ENCODE results near the gene EPB41L4A. TPM values are rescaled to one million over a fixed set of nuclear protein-coding genes. Genes with fewer than 3 reads are reported as not detected.

Gene EPB41L4A
- total and polyA plus RNA-seq, 2 donors (not counting 3 experiments of a cell fraction or from before 2014, with no cell fraction given) = 6.0 to 17.9 TPM

DNA sequence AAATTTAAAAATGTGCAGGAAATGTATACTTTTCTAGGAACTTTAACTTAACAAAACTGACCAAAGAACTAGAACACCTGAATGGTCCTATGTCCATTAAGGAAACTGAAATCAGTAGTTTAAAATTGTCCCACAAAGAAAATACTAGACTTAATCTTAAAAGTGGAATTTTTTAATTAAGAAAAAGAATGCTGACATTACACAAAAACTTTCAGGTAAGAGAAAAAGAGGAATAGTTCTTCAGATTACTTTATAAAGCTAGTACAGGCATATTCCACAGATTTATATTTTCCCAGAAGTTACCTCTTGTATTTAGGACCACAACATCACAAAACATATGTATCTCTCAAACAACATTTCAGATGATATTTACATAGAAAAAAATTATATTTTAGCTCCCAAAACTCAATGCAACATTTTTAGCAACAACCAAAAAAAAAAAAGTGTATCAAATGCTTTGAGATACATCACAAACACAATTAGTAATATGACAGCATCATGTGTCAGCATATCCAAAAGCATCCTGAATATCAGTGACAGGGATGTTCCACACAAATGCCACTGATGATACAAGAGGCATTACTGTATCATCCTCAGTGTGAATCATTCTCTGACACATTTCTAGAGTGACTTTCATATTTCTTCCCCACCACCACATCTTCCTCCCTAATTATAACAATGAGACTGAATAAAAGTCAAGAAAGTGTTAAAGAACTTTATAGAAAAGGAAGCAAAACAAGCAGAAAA is 264.0 kb downstream of the EPB41L4A start:
- Histone ChIP-seq H3K9me1 (replicated peaks; ENCODE audit: control insufficient read depth, extremely low read depth, insufficient read depth, low read length) (no peaks in the 10 kb centered on the region), H4K20me1 (replicated peaks; ENCODE audit: control insufficient read depth, extremely low read depth, insufficient read depth, low read length) (no peaks in the 10 kb centered on the region), H3K4me3 (replicated peaks in 1 of 3; ENCODE audit: insufficient read depth in 1 of 3, low read depth in 1 of 3, low read length in 3 of 3) (no peak overlapping the region), H3K4me2 (ENCODE audit: insufficient read depth, low read length) (no peak overlapping the region), H3K79me2 (ENCODE audit: control insufficient read depth, insufficient read depth, low read length) (no peaks in the 10 kb centered on the region), H3K36me3 (ENCODE audit: control insufficient read depth in 2 of 2, extremely low read depth in 1 of 2, insufficient read depth in 2 of 2, low read length in 2 of 2) (no peaks in the 10 kb centered on the region), H3K9ac (replicated peaks; ENCODE audit: extremely low read depth, insufficient read depth, low read length) (no peak overlapping the region), H3K9me3 (replicated peaks; ENCODE audit: control insufficient read depth, insufficient read depth, low read length) (no peaks in the 10 kb centered on the region), H3K4me1 (ENCODE audit: control insufficient read depth, extremely low read depth, insufficient read depth, low read length) (no peaks in the 10 kb centered on the region), H2AFZ (ENCODE audit: low read depth, low read length) (no peak overlapping the region), H3K27ac (ENCODE audit: insufficient read depth, low read depth, low read length) (no peak overlapping the region), H3K27me3 (ENCODE audit: control insufficient read depth in 2 of 2, insufficient read depth in 2 of 2, low read length in 2 of 2) (peaks cover 0 to 4% of the 10 kb centered on the region in 2 experiments)
- DNase-seq (ENCODE audit: low read depth, low spot score) (no peak), FAIRE-seq (no peak)
- ChIA-PET CTCF (no interaction called here), POLR2A (no interaction called here)
- intact Hi-C loops (cut with micrococcal nuclease) (loop anchor here (5.0 kb wide), 1 partner anchor 933 kb away; the partner anchor contains the start of gene CAMK4), dilution Hi-C loops (cut with MboI; ENCODE audit: extremely low pct_ligation_motif_present, low sequenced_read_pairs) (no loop called here)
- no TSS peak for BruUV-seq (replicated peaks)
- TF ChIP-seq FOS (IDR thresholded peaks at IDR 0.05; ENCODE audit: borderline replicate concordance, insufficient read depth, low read length) = peak; percentile 12
- TF ChIP-seq MYC (IDR thresholded peaks at IDR 0.05; ENCODE audit: low read depth, low read length) = no peak

GRCh38 chr5:112149727-112150126 is 269.4 kb downstream of the EPB41L4A start:
- Histone ChIP-seq H3K4me1 (ENCODE audit: control insufficient read depth, extremely low read depth, insufficient read depth, low read length) (no peaks in the 10 kb centered on the region), H3K79me2 (ENCODE audit: control insufficient read depth, insufficient read depth, low read length) (no peaks in the 10 kb centered on the region), H3K36me3 (ENCODE audit: control insufficient read depth in 2 of 2, extremely low read depth in 1 of 2, insufficient read depth in 2 of 2, low read length in 2 of 2) (no peaks in the 10 kb centered on the region), H3K9me3 (replicated peaks; ENCODE audit: control insufficient read depth, insufficient read depth, low read length) (no peaks in the 10 kb centered on the region), H3K9me1 (replicated peaks; ENCODE audit: control insufficient read depth, extremely low read depth, insufficient read depth, low read length) (no peaks in the 10 kb centered on the region), H2AFZ (ENCODE audit: low read depth, low read length) (no peak overlapping the region), H4K20me1 (replicated peaks; ENCODE audit: control insufficient read depth, extremely low read depth, insufficient read depth, low read length) (no peaks in the 10 kb centered on the region), H3K27ac (ENCODE audit: insufficient read depth, low read depth, low read length) (no peak overlapping the region), H3K27me3 (ENCODE audit: control insufficient read depth in 2 of 2, insufficient read depth in 2 of 2, low read length in 2 of 2) (no peaks in the 10 kb centered on the region), H3K4me2 (ENCODE audit: insufficient read depth, low read length) (no peak overlapping the region), H3K9ac (replicated peaks; ENCODE audit: extremely low read depth, insufficient read depth, low read length) (no peak overlapping the region), H3K4me3 (replicated peaks in 1 of 3; ENCODE audit: insufficient read depth in 1 of 3, low read depth in 1 of 3, low read length in 3 of 3) (no peak overlapping the region)
- TF ChIP-seq EZH2 (IDR thresholded peaks at IDR 0.05; ENCODE audit: borderline replicate concordance, low read depth, low read length, severe bottlenecking) = no peak
- no peak for TF ChIP-seq POLR2A (IDR thresholded peaks at IDR 0.05; ENCODE audit: low read depth, low read length)
- TF ChIP-seq JUN (IDR thresholded peaks at IDR 0.05; ENCODE audit: borderline replicate concordance, insufficient read depth, insufficient read length, low read depth) = no peak
- no peak for TF ChIP-seq POLR2AphosphoS5 (IDR thresholded peaks at IDR 0.05; ENCODE audit: insufficient read depth, low read depth, low read length)
- no peak for TF ChIP-seq MYC (IDR thresholded peaks at IDR 0.05; ENCODE audit: low read depth, low read length)
- TF ChIP-seq, protein P1, sequence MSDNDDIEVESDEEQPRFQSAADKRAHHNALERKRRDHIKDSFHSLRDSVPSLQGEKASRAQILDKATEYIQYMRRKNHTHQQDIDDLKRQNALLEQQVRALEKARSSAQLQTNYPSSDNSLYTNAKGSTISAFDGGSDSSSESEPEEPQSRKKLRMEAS (IDR thresholded peaks at IDR 0.05; ENCODE audit: insufficient read depth, insufficient read length) = no peak
- no peak for TF ChIP-seq FOS (IDR thresholded peaks at IDR 0.05; ENCODE audit: borderline replicate concordance, insufficient read depth, low read length)
- no peak for TF ChIP-seq GATA2 (IDR thresholded peaks at IDR 0.05; ENCODE audit: insufficient read depth, insufficient read length, low read depth, low read length)
- no peak for TF ChIP-seq CTCF (IDR thresholded peaks at IDR 0.05; ENCODE audit: extremely low read depth in 1 of 2, insufficient read depth in 1 of 2, low read depth in 1 of 2, low read length in 2 of 2)
- BruUV-seq (replicated peaks) = no TSS peak
- dilution Hi-C loops (cut with MboI; ENCODE audit: extremely low pct_ligation_motif_present, low sequenced_read_pairs) (no loop called here), intact Hi-C loops (cut with micrococcal nuclease) (no loop called here)
- FAIRE-seq = no peak
- ChIA-PET CTCF (interaction anchor here (0.9 to 2.0 kb wide), 4 partner anchors 271 to 619 kb away, joined by 4 to 8 read pairs (median 5); no protein-coding TSS in a partner anchor), POLR2A (no interaction called here)
- no peak for DNase-seq (ENCODE audit: low read depth, low spot score)
